Hepatocyte (in vitro differentiated cells): ENCODE measurements around the gene PRCP. TPM values are rescaled to one million over a fixed set of nuclear protein-coding genes. Genes with fewer than 3 reads are reported as not detected.

Experiments
- DNase-seq: peaks from one replicate; pipeline ENCODE4 v3.0.0-alpha.2; 2016; ENCODE audit warnings: low spot score
- H2AFZ ChIP-seq: fragments of 200-600 bp; sonication (generic); 2 replicates; pipeline ENCODE4 v1.6.0; 2016; ENCODE audit warnings: antibody characterized with exemption, mild to moderate bottlenecking
- H3K27ac ChIP-seq: fragments of 200-600 bp; sonication (generic); 2 replicates; pipeline ENCODE4 v1.5.1; 2016; ENCODE audit warnings: mild to moderate bottlenecking
- H3K27me3 ChIP-seq: fragments of 200-600 bp; sonication (generic); 2 replicates; pipeline ENCODE4 v1.6.1; 2016
- H3K36me3 ChIP-seq: fragments of 200-600 bp; sonication (generic); replicated peaks from 2 replicates; pipeline ENCODE4 v1.5.1; 2016; ENCODE audit warnings: low read depth; ENCODE audit not compliant: insufficient read depth
- H3K4me1 ChIP-seq: fragments of 200-600 bp; sonication (generic); 2 replicates; pipeline ENCODE4 v1.5.1; 2016; ENCODE audit warnings: mild to moderate bottlenecking, moderate library complexity; ENCODE audit not compliant: insufficient read depth
- H3K4me2 ChIP-seq: fragments of 200-600 bp; sonication (generic); 2 replicates; pipeline ENCODE4 v1.6.0; 2016
- H3K4me3 ChIP-seq: fragments of 200-600 bp; sonication (generic); 2 replicates; pipeline ENCODE4 v1.5.1; 2016; ENCODE audit warnings: mild to moderate bottlenecking
- H3K79me2 ChIP-seq: fragments of 200-600 bp; sonication (generic); 2 replicates; pipeline ENCODE4 v1.6.0; 2017; ENCODE audit warnings: mild to moderate bottlenecking
- H3K9me2 ChIP-seq: fragments of 200-600 bp; sonication (generic); replicated peaks from 2 replicates; pipeline ENCODE4 v1.6.0; 2017; ENCODE audit warnings: mild to moderate bottlenecking; ENCODE audit not compliant: insufficient read depth
- H3K9me3 ChIP-seq: fragments of 200-600 bp; sonication (generic); 2 replicates; pipeline ENCODE4 v1.5.1; 2016; ENCODE audit warnings: low read depth, mild to moderate bottlenecking
- H4K20me1 ChIP-seq: fragments of 200-600 bp; sonication (generic); 2 replicates; pipeline ENCODE4 v1.6.0; 2016; ENCODE audit warnings: mild to moderate bottlenecking; ENCODE audit not compliant: insufficient read depth, poor library complexity, severe bottlenecking
- EZH2 ChIP-seq: fragments of 200-600 bp; sonication (generic); IDR thresholded peaks from 2 replicates; pipeline ENCODE4 v1.6.1; 2016; ENCODE audit warnings: antibody characterized with exemption, mild to moderate bottlenecking, borderline replicate concordance
- EZH2phosphoT487 ChIP-seq: fragments of 200-600 bp; sonication (generic); IDR thresholded peaks from one replicate; pipeline ENCODE4 v1.6.1; 2018; ENCODE audit warnings: antibody characterized with exemption, mild to moderate bottlenecking, low read depth, moderate library complexity; ENCODE audit not compliant: unreplicated experiment, severe bottlenecking
- WGBS: methylation state at CpG from one replicate; pipeline ENCODE4 v1.1.6; 2016; ENCODE audit warnings: low lambda C conversion rate; ENCODE audit errors: missing lambda C conversion rate; 5-methylcytosine and 5-hydroxymethylcytosine counted together
- polyA plus RNA-seq: library from polyadenylated mRNA; unstranded; fragments of >200 nt; fragmentation: Nextera tagmentation; extraction: Ambion mirVana; gene quantifications from 2 replicates; pipeline ENCODE4 v1.2.1, GENCODE V29; 2016
- total RNA-seq: library from RNA; depleted of rRNA; stranded (reverse); fragments of >200 nt; gene quantifications from 2 replicates; pipeline ENCODE4 v1.2.3, GENCODE V29; 2014
- TF ChIP-seq, protein P1 (sequence below): fragments of 200-600 bp; sonication (generic); IDR thresholded peaks from 2 replicates; pipeline ENCODE4 v1.5.1; 2016; ENCODE audit warnings: antibody characterized with exemption, mild to moderate bottlenecking; ENCODE audit not compliant: poor library complexity

PRCP gene
- total and polyA plus RNA-seq, 2 experiments from 2014 or later: 46.8 to 53.0 TPM

DNA sequence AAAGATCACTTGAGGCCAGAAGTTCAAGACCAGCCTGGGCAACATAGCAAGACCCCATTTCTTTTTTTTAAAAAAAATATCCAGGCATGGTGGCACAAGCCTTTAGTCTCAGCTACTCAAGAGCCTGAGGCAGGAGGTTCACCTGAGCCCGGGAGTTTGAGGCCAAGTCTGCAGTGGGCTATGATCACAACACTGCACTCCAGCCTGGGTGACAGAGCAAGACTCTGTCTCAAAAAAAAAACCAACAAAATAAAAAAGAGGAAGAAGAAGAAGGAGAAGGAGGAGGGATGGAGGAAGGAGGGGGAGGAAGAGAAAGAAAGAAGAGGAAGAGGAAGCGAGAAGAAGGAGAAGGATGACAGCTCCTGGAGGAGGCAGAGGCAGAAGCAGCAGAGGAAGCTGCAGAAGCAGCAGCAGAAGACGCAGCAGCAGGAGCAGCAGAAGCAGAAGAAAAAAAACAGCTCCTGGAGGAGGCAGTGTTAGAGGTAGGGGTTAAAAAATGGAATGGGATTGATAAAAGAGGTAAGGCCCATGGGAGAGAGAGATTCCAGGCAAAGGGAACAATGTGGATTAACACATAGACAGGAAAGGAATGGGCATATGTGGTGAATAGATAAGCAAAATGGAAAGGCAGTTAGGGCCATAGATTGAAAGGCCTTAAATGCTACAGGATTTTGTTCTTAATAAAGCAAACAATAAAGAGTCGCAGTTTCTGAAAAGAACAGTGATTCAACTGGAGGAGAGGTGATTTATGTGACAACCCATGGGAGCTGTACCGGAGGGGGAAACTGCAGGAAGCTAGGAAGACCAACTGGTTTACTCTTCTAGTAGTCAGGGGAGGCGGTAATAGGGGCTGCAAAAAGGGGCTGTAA, 10.9 kb downstream of the PRCP start:
- H3K9me3 ChIP-seq: no peaks in the 10 kb centered on the region
- no peaks in the 10 kb centered on the region for H3K9me2 ChIP-seq
- 54% methylated on average over 5 of the region's 6 CpGs for WGBS
- no peak overlapping the region for H3K27ac ChIP-seq
- H3K79me2 ChIP-seq: peaks cover 30% of the 10 kb centered on the region
- TF ChIP-seq, protein P1, sequence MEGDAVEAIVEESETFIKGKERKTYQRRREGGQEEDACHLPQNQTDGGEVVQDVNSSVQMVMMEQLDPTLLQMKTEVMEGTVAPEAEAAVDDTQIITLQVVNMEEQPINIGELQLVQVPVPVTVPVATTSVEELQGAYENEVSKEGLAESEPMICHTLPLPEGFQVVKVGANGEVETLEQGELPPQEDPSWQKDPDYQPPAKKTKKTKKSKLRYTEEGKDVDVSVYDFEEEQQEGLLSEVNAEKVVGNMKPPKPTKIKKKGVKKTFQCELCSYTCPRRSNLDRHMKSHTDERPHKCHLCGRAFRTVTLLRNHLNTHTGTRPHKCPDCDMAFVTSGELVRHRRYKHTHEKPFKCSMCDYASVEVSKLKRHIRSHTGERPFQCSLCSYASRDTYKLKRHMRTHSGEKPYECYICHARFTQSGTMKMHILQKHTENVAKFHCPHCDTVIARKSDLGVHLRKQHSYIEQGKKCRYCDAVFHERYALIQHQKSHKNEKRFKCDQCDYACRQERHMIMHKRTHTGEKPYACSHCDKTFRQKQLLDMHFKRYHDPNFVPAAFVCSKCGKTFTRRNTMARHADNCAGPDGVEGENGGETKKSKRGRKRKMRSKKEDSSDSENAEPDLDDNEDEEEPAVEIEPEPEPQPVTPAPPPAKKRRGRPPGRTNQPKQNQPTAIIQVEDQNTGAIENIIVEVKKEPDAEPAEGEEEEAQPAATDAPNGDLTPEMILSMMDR: no peak
- no peak for TF ChIP-seq EZH2phosphoT487
- TF ChIP-seq EZH2: no peak
- no peak overlapping the region for H3K4me2 ChIP-seq
- no peaks in the 10 kb centered on the region for H4K20me1 ChIP-seq
- H3K36me3 ChIP-seq: no peaks in the 10 kb centered on the region
- no peaks in the 10 kb centered on the region for H3K27me3 ChIP-seq
- no peak overlapping the region for H2AFZ ChIP-seq
- no peak overlapping the region for H3K4me3 ChIP-seq
- no peak for DNase-seq
- no peaks in the 10 kb centered on the region for H3K4me1 ChIP-seq

DNA sequence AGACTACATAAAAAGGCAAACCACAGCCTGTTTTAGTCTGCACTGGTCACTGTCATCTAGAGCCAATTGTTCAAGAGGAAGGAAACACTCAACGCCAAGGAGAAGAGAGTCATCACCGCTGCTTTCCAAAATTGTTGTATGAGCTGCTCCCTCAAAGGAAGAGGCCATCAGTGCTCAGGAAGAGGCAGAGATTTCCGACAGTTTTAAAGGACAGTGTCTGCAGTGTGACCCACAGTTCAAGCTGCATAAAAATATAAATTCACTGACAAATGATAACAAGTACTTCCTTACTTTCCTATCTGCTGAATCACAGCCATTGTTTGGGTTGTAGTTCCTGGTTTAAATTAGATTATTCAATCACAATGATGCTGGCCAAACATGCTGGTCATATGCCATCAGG, 16.4 kb downstream of the PRCP start:
- H3K27me3 ChIP-seq: no peaks in the 10 kb centered on the region
- no peaks in the 10 kb centered on the region for H3K9me2 ChIP-seq
- H3K36me3 ChIP-seq: no peaks in the 10 kb centered on the region
- no peak overlapping the region for H2AFZ ChIP-seq
- H3K79me2 ChIP-seq: peaks cover 14% of the 10 kb centered on the region
- H3K4me2 ChIP-seq: no peak overlapping the region
- no peak overlapping the region for H3K27ac ChIP-seq
- DNase-seq: no peak
- 90% methylated on average over 3 of the region's 3 CpGs for WGBS
- H3K4me1 ChIP-seq: no peaks in the 10 kb centered on the region
- H3K4me3 ChIP-seq: no peak overlapping the region
- H4K20me1 ChIP-seq: no peaks in the 10 kb centered on the region
- TF ChIP-seq, protein P1: no peak
- TF ChIP-seq EZH2: no peak
- TF ChIP-seq EZH2phosphoT487: no peak
- no peaks in the 10 kb centered on the region for H3K9me3 ChIP-seq

DNA sequence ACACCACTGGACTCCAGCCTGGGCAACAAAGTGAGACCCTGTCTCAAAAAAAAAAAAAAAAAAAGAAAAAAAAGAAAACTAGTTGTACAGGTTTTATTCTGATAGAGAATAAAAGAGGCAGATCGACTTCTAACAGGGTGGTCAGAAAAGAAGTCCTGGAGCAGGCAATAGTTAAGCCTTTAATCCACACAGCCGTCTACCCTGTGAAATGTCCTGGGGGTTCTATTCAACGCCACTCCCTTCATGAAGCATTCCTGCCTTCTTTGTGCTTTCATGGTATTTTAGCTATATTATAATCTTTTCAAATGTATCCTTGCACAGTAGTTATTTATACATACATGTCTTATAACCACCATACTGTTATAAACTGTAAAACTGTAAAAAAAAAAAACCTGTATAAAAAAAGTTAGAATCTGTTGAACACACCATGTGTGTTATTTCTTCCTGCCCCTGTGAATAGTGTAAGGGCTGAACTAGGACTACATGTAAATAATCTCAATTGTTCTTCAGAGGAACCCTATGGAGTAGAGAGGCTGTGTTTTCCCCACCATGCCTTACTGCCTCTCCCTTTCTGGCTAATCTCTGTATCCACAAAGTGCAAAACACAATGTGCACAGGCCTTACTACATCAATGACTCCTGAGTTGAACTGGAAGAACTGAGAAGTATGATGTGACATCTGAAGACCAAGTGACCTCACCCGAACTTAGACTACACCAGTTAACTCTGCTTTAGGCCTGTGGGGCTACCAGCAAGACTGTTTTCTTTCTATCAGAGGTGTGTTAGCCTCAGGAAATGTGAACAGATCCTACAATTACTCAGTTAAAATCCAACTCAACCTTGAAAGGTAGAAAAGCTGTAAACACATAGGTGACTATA, 25.3 kb downstream of the PRCP start:
- Histone ChIP-seq H3K4me2 (no peak overlapping the region), H4K20me1 (no peaks in the 10 kb centered on the region), H3K4me1 (no peaks in the 10 kb centered on the region), H3K4me3 (no peak overlapping the region), H3K36me3 (no peaks in the 10 kb centered on the region), H3K79me2 (peaks cover 2% of the 10 kb centered on the region), H3K9me2 (no peaks in the 10 kb centered on the region), H2AFZ (no peak overlapping the region), H3K27me3 (no peaks in the 10 kb centered on the region), H3K9me3 (no peaks in the 10 kb centered on the region), H3K27ac (no peak overlapping the region)
- TF ChIP-seq, protein P1: no peak
- TF ChIP-seq EZH2phosphoT487 (no peak), EZH2 (no peak)
- no peak for DNase-seq
- 64% methylated on average over 4 of the region's 4 CpGs for WGBS
